Measurements from ENCODE around the gene PPT2. TPM values are rescaled to one million over a fixed set of nuclear protein-coding genes. Genes with fewer than 3 reads are reported as not detected.

PPT2 gene
- total and polyA plus RNA-seq, 2 experiments from 2014 or later: 8.9 to 20.6 TPM

DNA sequence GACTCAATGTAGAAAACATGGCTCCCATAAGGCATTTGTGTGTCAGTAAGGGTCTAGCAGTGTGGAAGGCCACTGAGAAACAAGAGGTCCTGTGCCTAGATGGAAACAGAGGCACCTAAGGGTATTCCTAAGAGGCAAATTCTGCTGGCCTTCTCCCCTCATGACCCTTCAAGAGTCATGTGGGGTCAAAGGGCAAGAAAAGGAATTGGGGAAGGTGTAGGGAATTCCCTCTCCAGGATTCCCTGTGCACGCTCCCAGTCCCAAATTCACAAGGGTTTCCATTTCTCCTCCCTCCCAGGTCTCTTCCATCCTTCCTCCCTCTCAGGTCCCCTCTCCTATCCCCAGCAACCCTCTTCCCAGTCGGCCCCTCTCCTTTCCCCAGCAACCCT lies 21.4 kb downstream of the PPT2 start:
- Histone ChIP-seq H3K79me2 (replicated peaks; ENCODE audit: insufficient read depth) (peaks cover 54% of the 10 kb centered on the region), H2AFZ (no peak overlapping the region), H3K27ac (ENCODE audit: low read depth) (0 out of 2 replicates have a peak overlapping the region, but pooled peaks have one; percentile 45), H3K4me3 (peak overlapping the region; percentile 79), H3K27me3 (ENCODE audit: insufficient read depth) (no peaks in the 10 kb centered on the region), H3F3A (replicated peaks; ENCODE audit: low read depth) (0 out of 2 replicates have a peak, but pooled peaks cover 7% of the 10 kb centered on the region), H3K36me3 (ENCODE audit: insufficient read depth) (no peaks in the 10 kb centered on the region), H3K4me1 (ENCODE audit: insufficient read depth) (peaks cover 22% of the 10 kb centered on the region), H3K4me2 (peak overlapping the region; percentile 85), H3K9me2 (ENCODE audit: insufficient read depth) (no peaks in the 10 kb centered on the region), H4K20me1 (replicated peaks; ENCODE audit: insufficient read depth) (peaks cover 14% of the 10 kb centered on the region; the same call in 1 of the 2 replicates)
- Mint-ChIP-seq H3K4me1 (peaks cover 43% of the 10 kb centered on the region), H3K9me3 (no peaks in the 10 kb centered on the region), H3K36me3 (ENCODE audit: low read depth) (peaks cover 31% of the 10 kb centered on the region), H3K4me3 (peak overlapping the region; percentile 79), H3K27me3 (ENCODE audit: insufficient read depth, low read depth, poor library complexity) (peaks cover 22% of the 10 kb centered on the region), H3K27ac (peak overlapping the region; percentile 56; the same call in 1 of the 2 replicates)
- ATAC-seq (no peak), DNase-seq (ENCODE audit: low spot score) (peak; percentile 30)
- TF ChIP-seq, protein P1, sequence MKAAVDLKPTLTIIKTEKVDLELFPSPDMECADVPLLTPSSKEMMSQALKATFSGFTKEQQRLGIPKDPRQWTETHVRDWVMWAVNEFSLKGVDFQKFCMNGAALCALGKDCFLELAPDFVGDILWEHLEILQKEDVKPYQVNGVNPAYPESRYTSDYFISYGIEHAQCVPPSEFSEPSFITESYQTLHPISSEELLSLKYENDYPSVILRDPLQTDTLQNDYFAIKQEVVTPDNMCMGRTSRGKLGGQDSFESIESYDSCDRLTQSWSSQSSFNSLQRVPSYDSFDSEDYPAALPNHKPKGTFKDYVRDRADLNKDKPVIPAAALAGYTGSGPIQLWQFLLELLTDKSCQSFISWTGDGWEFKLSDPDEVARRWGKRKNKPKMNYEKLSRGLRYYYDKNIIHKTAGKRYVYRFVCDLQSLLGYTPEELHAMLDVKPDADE (IDR thresholded peaks at IDR 0.05): no peak
- TF ChIP-seq EZH2phosphoT487 (IDR thresholded peaks at IDR 0.05; ENCODE audit: unreplicated experiment): no peak
- TF ChIP-seq NANOG (IDR thresholded peaks at IDR 0.05; ENCODE audit: borderline replicate concordance): no peak

DNA sequence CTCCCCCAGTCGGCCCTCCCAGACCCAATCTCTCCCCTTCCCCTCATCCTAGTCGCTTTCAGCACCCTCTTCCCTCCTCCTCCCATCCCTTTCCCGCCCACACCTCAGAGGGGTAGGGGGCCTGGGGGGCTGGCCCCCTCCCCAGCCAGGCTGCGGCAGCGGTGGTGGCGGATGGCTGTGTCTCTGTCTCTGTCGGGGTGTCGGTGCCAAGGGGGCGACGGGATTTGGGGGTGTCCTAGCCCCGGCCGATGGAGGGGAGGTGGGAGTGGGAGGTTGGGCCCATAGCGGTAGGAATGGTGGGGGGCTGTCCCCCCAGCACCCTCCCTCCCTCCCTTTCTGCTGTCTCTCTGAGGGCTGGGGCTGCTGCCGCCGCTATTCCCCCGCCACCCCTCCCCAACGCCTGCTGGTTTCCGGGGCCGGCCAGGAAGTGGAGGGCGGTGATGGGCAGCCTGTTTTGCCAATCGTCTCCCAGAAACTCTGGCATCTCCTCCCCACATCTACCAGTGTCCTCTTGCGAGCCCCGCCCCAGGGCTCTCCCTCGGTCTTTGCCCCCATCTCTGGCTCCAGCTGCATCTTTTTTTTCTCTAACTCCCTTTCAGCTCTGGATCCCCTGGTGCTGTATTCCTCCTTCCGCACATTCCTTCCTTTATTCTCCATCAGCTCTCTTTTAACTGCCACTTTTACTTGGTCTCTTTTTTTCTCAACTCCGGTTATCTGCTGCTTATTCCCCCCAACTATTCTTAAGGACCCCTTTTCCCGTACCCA lies 22.0 kb downstream of the PPT2 start, which contains the start of gene AGPAT1:
AGPAT1 (minus strand) TSS at position 374 of the 765 bp plus-strand sequence. CDS start 4,588 bp downstream, outside the sequence.
- Histone ChIP-seq H3F3A (replicated peaks; ENCODE audit: low read depth) (0 out of 2 replicates have a peak, but pooled peaks cover 7% of the 10 kb centered on the region), H2AFZ (no peak within 1 kb of the TSS), H4K20me1 (replicated peaks; ENCODE audit: insufficient read depth) (peaks cover 10% of the 10 kb centered on the region; the same call in 1 of the 2 replicates), H3K27ac (ENCODE audit: low read depth) (peak within 1 kb of the TSS; percentile 93), H3K4me2 (peak within 1 kb of the TSS; percentile 85), H3K36me3 (ENCODE audit: insufficient read depth) (peaks cover 2% of the 10 kb centered on the region; the same call in 1 of the 2 replicates), H3K4me1 (ENCODE audit: insufficient read depth) (peaks cover 22% of the 10 kb centered on the region), H3K79me2 (replicated peaks; ENCODE audit: insufficient read depth) (peaks cover 54% of the 10 kb centered on the region), H3K27me3 (ENCODE audit: insufficient read depth) (no peaks in the 10 kb centered on the region), H3K9me2 (ENCODE audit: insufficient read depth) (no peaks in the 10 kb centered on the region), H3K4me3 (peak within 1 kb of the TSS; percentile 79)
- Mint-ChIP-seq H3K9me3 (no peaks in the 10 kb centered on the region), H3K27ac (peak within 1 kb of the TSS; percentile 91), H3K36me3 (ENCODE audit: low read depth) (peaks cover 31% of the 10 kb centered on the region), H3K4me3 (peak within 1 kb of the TSS; percentile 79), H3K27me3 (ENCODE audit: insufficient read depth, low read depth, poor library complexity) (peaks cover 19% of the 10 kb centered on the region), H3K4me1 (peaks cover 43% of the 10 kb centered on the region)
- ATAC-seq (peak; percentile 66), DNase-seq (ENCODE audit: low spot score) (peak; percentile 98)
- TF ChIP-seq ZNF114 (CRISPR knock-in tag; IDR thresholded peaks at IDR 0.05): no peak
- no peak for TF ChIP-seq EZH2 (IDR thresholded peaks at IDR 0.05; ENCODE audit: low read depth, unreplicated experiment)
- TF ChIP-seq, protein P2, sequence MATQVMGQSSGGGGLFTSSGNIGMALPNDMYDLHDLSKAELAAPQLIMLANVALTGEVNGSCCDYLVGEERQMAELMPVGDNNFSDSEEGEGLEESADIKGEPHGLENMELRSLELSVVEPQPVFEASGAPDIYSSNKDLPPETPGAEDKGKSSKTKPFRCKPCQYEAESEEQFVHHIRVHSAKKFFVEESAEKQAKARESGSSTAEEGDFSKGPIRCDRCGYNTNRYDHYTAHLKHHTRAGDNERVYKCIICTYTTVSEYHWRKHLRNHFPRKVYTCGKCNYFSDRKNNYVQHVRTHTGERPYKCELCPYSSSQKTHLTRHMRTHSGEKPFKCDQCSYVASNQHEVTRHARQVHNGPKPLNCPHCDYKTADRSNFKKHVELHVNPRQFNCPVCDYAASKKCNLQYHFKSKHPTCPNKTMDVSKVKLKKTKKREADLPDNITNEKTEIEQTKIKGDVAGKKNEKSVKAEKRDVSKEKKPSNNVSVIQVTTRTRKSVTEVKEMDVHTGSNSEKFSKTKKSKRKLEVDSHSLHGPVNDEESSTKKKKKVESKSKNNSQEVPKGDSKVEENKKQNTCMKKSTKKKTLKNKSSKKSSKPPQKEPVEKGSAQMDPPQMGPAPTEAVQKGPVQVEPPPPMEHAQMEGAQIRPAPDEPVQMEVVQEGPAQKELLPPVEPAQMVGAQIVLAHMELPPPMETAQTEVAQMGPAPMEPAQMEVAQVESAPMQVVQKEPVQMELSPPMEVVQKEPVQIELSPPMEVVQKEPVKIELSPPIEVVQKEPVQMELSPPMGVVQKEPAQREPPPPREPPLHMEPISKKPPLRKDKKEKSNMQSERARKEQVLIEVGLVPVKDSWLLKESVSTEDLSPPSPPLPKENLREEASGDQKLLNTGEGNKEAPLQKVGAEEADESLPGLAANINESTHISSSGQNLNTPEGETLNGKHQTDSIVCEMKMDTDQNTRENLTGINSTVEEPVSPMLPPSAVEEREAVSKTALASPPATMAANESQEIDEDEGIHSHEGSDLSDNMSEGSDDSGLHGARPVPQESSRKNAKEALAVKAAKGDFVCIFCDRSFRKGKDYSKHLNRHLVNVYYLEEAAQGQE (IDR thresholded peaks at IDR 0.05; ENCODE audit: unreplicated experiment): no peak
- no peak for TF ChIP-seq EZH2phosphoT487 (IDR thresholded peaks at IDR 0.05; ENCODE audit: unreplicated experiment)
- peak; percentile 48; the same call in 1 of the 2 replicates for TF ChIP-seq CREB1 (CRISPR knock-in tag; IDR thresholded peaks at IDR 0.05; ENCODE audit: low read depth)
- peak; percentile 75 for TF ChIP-seq POLR2AphosphoS5 (IDR thresholded peaks at IDR 0.05; ENCODE audit: low read depth)
- TF ChIP-seq ZNF331 (CRISPR knock-in tag; IDR thresholded peaks at IDR 0.05; ENCODE audit: low read depth): no peak
- TF ChIP-seq NANOG (IDR thresholded peaks at IDR 0.05; ENCODE audit: borderline replicate concordance): no peak

Data from GM23338 (cell line).